SK-N-SH treated with all-trans-retinoic acid at 6 μM for 48 hours (cell line): ENCODE measurements around the gene GRIA1.

Source experiments
- CSDC2 ChIP-seq: fragments of 250-450 bp; sonication (Bioruptor Pico); IDR thresholded peaks from 2 replicates; pipeline ENCODE4 v1.5.0; 2020; ENCODE audit warnings: mild to moderate bottlenecking, moderate library complexity
- ESRRG ChIP-seq: fragments of 250-450 bp; sonication (Bioruptor Pico); IDR thresholded peaks from 2 replicates; pipeline ENCODE4 v1.6.1; 2021; ENCODE audit warnings: mild to moderate bottlenecking
- PATZ1 ChIP-seq: fragments of 250-450 bp; sonication (Bioruptor Pico); IDR thresholded peaks from 2 replicates; pipeline ENCODE4 v1.8.0; 2020; ENCODE audit warnings: mild to moderate bottlenecking, moderate library complexity, borderline replicate concordance
- POU6F1 ChIP-seq: fragments of 250-450 bp; sonication (Bioruptor Pico); IDR thresholded peaks from 2 replicates; pipeline ENCODE4 v1.8.0; 2021; ENCODE audit warnings: low read depth, mild to moderate bottlenecking, moderate library complexity, borderline replicate concordance
- TSHZ2 ChIP-seq: fragments of 250-450 bp; sonication (Bioruptor Pico); IDR thresholded peaks from 2 replicates; pipeline ENCODE4 v1.5.0; 2020; ENCODE audit warnings: mild to moderate bottlenecking, moderate library complexity
- ZC3H10 ChIP-seq: fragments of 250-450 bp; sonication (Bioruptor Pico); IDR thresholded peaks from 2 replicates; pipeline ENCODE4 v1.5.1; 2021; ENCODE audit warnings: mild to moderate bottlenecking, moderate library complexity
- ZFP30 ChIP-seq: fragments of 450-650 bp; formaldehyde crosslinking; IDR thresholded peaks from 2 replicates; pipeline ENCODE4 v1.5.0; 2022; ENCODE audit warnings: mild to moderate bottlenecking, moderate library complexity
- ZNF565 ChIP-seq: fragments of 450-650 bp; formaldehyde crosslinking; conservative IDR thresholded peaks from 2 replicates; pipeline ENCODE4 v1.5.0; 2020; ENCODE audit warnings: low read depth, mild to moderate bottlenecking, moderate library complexity
- ZNF8 ChIP-seq: fragments of 450-650 bp; formaldehyde crosslinking; IDR thresholded peaks from 2 replicates; pipeline ENCODE4 v1.5.0; 2020; ENCODE audit warnings: mild to moderate bottlenecking, moderate library complexity

- TF ChIP-seq ZC3H10 (CRISPR knock-in tag) (no peak), TSHZ2 (CRISPR knock-in tag) (no peak), ESRRG (CRISPR knock-in tag) (no peak), POU6F1 (CRISPR knock-in tag) (no peak), PATZ1 (CRISPR knock-in tag) (no peak), CSDC2 (CRISPR knock-in tag) (no peak), ZFP30 (no peak), ZNF8 (CRISPR knock-in tag) (no peak), ZNF565 (CRISPR knock-in tag) (no peak)
Observed at GRCh38 chr5:153571162-153571561, 80.7 kb downstream of the GRIA1 start.
